Gastrocnemius medialis (tissue), 4 donors: ENCODE results near the gene ZNF516. TPM values are rescaled to one million over a fixed set of nuclear protein-coding genes. Genes with fewer than 3 reads are reported as not detected.

Experiments
- ATAC-seq, 2 donors: fragments of 150-250 bp; one replicate each; pipeline ENCODE4 v1.9.1; 2016
- DNase-seq, 2 donors: peaks; one replicate each; pipeline ENCODE4 v3.0.0-alpha.2; 2019
- H3K27ac ChIP-seq, 4 donors: fragments of 200-600 bp; sonication (generic); 1 replicate in 1 of 4; 2 replicates in 3 of 4; pipeline ENCODE4 v1.5.1; 2016 to 2018; ENCODE audit warnings: mild to moderate bottlenecking in 2 of 4, moderate library complexity in 1 of 4
- H3K27me3 ChIP-seq, 3 donors: fragments of 200-600 bp; sonication (generic) in 2 of 3; 1 replicate in 1 of 3; 2 replicates in 2 of 3; pipeline versions ENCODE4 v1.5.1 to v1.6.0; 2016 to 2019; ENCODE audit warnings: mild to moderate bottlenecking in 1 of 3, moderate library complexity in 1 of 3
- H3K36me3 ChIP-seq, 2 donors: fragments of 200-600 bp; sonication (generic) in 1 of 2; one replicate each; pipeline ENCODE4 v1.5.1; 2017 to 2018
- H3K4me1 ChIP-seq, 2 donors: fragments of 200-600 bp; sonication (generic) in 1 of 2; one replicate each; pipeline ENCODE4 v1.5.1; 2016 to 2017; ENCODE audit warnings: mild to moderate bottlenecking in 2 of 2
- H3K4me3 ChIP-seq, 4 donors: fragments of 200-600 bp; sonication (generic) in 3 of 4; 1 replicate in 1 of 4; 2 replicates in 3 of 4; pipeline ENCODE4 v1.5.1; 2016 to 2019; ENCODE audit warnings: mild to moderate bottlenecking in 2 of 4
- H3K9me3 ChIP-seq, 3 donors: fragments of 200-600 bp; sonication (generic) in 2 of 3; 1 replicate in 1 of 3; 2 replicates in 2 of 3; pipeline ENCODE4 v1.5.1; 2016 to 2019
- CTCF ChIP-seq, 5 experiments: fragments of 450-650 bp in 3 of 5; fragments of 200-600 bp in 2 of 5; sonication (generic) in 2 of 5; IDR thresholded peaks in 4 of 5; conservative IDR thresholded peaks in 1 of 5; 1 replicate in 4 of 5; 2 replicates in 1 of 5; pipeline ENCODE4 v1.5.1; 2016 to 2019; ENCODE audit warnings: antibody characterized with exemption in 5 of 5, mild to moderate bottlenecking in 3 of 5, moderate library complexity in 3 of 5
- POLR2A ChIP-seq, 2 donors: fragments of 450-650 bp; IDR thresholded peaks; one replicate each; pipeline ENCODE4 v1.6.1; 2017; ENCODE audit warnings: antibody characterized with exemption in 2 of 2, mild to moderate bottlenecking in 2 of 2, moderate library complexity in 2 of 2
- in situ Hi-C, 4 donors: fragments of 200-750 bp; cut with MboI; loops; one replicate each; pipeline versions ENCODE4 v1.15.0 to v1.8.0; 2017; ENCODE audit warnings: low sequenced_read_pairs in 4 of 4
- intact Hi-C: fragments of 100-400 bp; cut with DNase I; formaldehyde crosslinking; loops from one replicate; pipeline ENCODE4 v1.15.1; 2023; ENCODE audit warnings: low total_unique reads
- total RNA-seq, 4 donors: library from RNA; depleted of rRNA; stranded (reverse); fragments of >200 nt; gene quantifications; one replicate each; pipeline versions ENCODE4 v1.1.0 to v1.2.3, GENCODE V29; 2016

ZNF516 gene
- total RNA-seq, 4 donors from 2014 or later: 8.4 to 19.3 (median 12.4) TPM

- no peak overlapping the region for H3K4me3 ChIP-seq
- no peak for DNase-seq
- intact Hi-C loops (loop anchor here (10.0 kb wide), 3 partner anchors 565 to 1295 kb away; partner anchors contain the start of genes MBP and PTGR3), in situ Hi-C loops (no loop called here)
- no peak for ATAC-seq
- H3K9me3 ChIP-seq: no peaks in the 10 kb centered on the region
- no peaks in the 10 kb centered on the region for H3K27me3 ChIP-seq
- H3K36me3 ChIP-seq: no peaks in the 10 kb centered on the region
- no peaks in the 10 kb centered on the region for H3K4me1 ChIP-seq
- no peak overlapping the region for H3K27ac ChIP-seq
- no peak for TF ChIP-seq CTCF (IDR thresholded peaks at IDR 0.05 in 4 of 5, conservative IDR thresholded peaks at IDR 0.05 in 1 of 5)
Observed at GRCh38 chr18:76499637-76500340, 4.7 kb upstream of the ZNF516 start.

DNA sequence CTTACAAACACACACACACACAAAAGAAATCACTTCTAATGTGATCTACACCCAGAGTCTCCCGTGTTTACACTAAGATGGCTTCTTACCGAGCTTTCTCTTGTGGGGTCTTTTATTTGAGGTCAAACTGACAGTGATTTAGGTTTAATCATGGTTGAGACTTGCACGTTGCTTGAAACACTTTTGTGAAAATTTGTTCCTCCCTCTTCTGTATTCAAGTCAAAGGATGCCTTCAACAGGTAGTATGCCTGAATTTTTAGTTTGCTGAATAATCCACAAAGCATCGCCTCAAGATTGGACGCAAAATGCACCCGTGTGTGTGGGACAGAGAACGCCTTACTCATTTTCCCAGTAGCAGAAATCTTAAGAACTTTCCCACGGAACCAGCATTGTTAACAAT lies 4.0 kb upstream of the ZNF516 start:
- H3K36me3 ChIP-seq: no peaks in the 10 kb centered on the region
- DNase-seq: no peak
- intact Hi-C loops: loop anchor here (10.0 kb wide), 3 partner anchors 566 to 1294 kb away; partner anchors contain the start of genes MBP and PTGR3
- in situ Hi-C loops: no loop called here
- ATAC-seq: no peak
- no peaks in the 10 kb centered on the region for H3K9me3 ChIP-seq
- H3K4me3 ChIP-seq: no peak overlapping the region
- H3K4me1 ChIP-seq: no peaks in the 10 kb centered on the region
- no peaks in the 10 kb centered on the region for H3K27me3 ChIP-seq
- TF ChIP-seq POLR2A (IDR thresholded peaks at IDR 0.05) (no peak), CTCF (IDR thresholded peaks at IDR 0.05 in 4 of 5, conservative IDR thresholded peaks at IDR 0.05 in 1 of 5) (no peak)
- no peak overlapping the region for H3K27ac ChIP-seq

DNA sequence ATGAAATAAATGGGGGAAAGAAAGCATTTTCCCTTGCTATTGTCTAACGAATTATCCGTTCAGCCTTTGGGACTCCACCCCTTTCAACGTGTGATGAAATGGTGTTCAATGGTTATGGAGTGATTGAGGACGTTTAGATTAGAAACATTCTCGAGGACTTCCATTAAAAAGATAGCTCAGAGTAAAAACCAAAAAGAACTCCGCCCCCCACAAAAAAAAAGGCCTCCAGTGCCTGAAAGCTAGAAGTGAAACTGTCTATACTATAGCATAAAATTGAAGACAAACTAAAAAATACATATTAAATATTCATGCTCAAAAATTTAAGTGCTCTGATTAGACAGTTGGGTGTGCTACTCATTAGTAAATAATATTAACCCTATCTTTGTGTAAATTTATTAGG lies 3.0 kb upstream of the ZNF516 start:
- Histone ChIP-seq H3K9me3 (no peaks in the 10 kb centered on the region), H3K4me1 (no peaks in the 10 kb centered on the region), H3K27ac (no peak overlapping the region), H3K27me3 (no peaks in the 10 kb centered on the region), H3K4me3 (no peak overlapping the region), H3K36me3 (no peaks in the 10 kb centered on the region)
- TF ChIP-seq POLR2A (IDR thresholded peaks at IDR 0.05): no peak
- TF ChIP-seq CTCF (IDR thresholded peaks at IDR 0.05 in 4 of 5, conservative IDR thresholded peaks at IDR 0.05 in 1 of 5): no peak
- intact Hi-C loops: loop anchor here (10.0 kb wide), 3 partner anchors 567 to 1293 kb away; partner anchors contain the start of genes MBP and PTGR3
- ATAC-seq (no peak), DNase-seq (no peak)
- in situ Hi-C loops: no loop called here

DNA sequence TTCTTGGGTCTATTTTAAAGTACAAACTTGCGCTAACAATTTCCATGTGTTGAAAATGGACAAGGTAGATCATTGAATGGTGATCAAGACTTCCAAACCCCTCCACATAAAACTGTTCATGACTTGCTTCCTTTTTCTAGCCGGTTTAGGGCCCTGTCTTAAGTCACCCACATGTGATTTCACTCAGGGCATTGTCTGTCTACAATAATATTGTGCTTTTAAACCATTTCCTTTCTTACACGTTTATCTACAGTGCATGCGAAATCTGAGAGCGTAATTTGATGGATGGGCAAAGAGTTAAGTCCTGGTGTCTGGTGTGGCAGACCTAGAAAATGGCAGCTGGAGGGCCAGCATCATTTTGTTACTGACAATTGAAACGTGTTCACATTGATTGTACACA lies 2.0 kb upstream of the ZNF516 start:
- peak overlapping the region; percentile 81 to 85 (median 84) for H3K27ac ChIP-seq
- TF ChIP-seq POLR2A (IDR thresholded peaks at IDR 0.05): no peak
- TF ChIP-seq CTCF (IDR thresholded peaks at IDR 0.05 in 4 of 5, conservative IDR thresholded peaks at IDR 0.05 in 1 of 5): no peak
- DNase-seq: no peak
- no peaks in the 10 kb centered on the region for H3K27me3 ChIP-seq
- in situ Hi-C loops (no loop called here), intact Hi-C loops (loop anchor here (2.0 to 10.0 kb wide), 4 partner anchors 68 to 1292 kb away; partner anchors contain the start of genes MBP and PTGR3)
- H3K4me3 ChIP-seq: no peak overlapping the region
- no peaks in the 10 kb centered on the region for H3K36me3 ChIP-seq
- no peaks in the 10 kb centered on the region for H3K4me1 ChIP-seq
- no peaks in the 10 kb centered on the region for H3K9me3 ChIP-seq
- ATAC-seq: no peak
